PC-9 (cell line): Measurements from ENCODE around the gene STK39. TPM values are rescaled to one million over a fixed set of nuclear protein-coding genes. Genes with fewer than 3 reads are reported as not detected.
"Not testable (repeated sequence)": the region's sequence is repeated elsewhere in the genome, so short reads cannot be mapped to it uniquely, and the experiment has no call there.

Source experiments
- BruUV-seq: library from RNA; stranded (reverse); fragments of 400-500 nt; replicated peaks from 2 replicates; lab custom pipeline; 2021; lab: Mats Ljungman, UMichigan
- CTCF ChIA-PET: fragments of 300-600 bp; sonication (Branson Sonifier 250); formaldehyde crosslinking; loops from one replicate; lab custom pipeline; 2022; ENCODE audit warnings: antibody characterized with exemption; lab: Charles Lee
- POLR2A ChIA-PET: fragments of 300-600 bp; sonication (Branson Sonifier 250); formaldehyde crosslinking; loops from one replicate; lab custom pipeline; 2022; ENCODE audit warnings: antibody characterized with exemption; ENCODE audit not compliant: unreplicated experiment; lab: Charles Lee
- DNase-seq, 2 experiments: peaks; one replicate each; pipeline versions ENCODE4 v3.0.0 to v3.0.0-alpha.2; 2015 to 2022; ENCODE audit warnings: mixed read lengths in 1 of 2
- H2AFZ ChIP-seq: fragments of 200-600 bp; sonication (generic); 2 replicates; pipeline ENCODE4 v1.8.1; 2017; ENCODE audit warnings: antibody characterized with exemption
- H3F3A ChIP-seq: fragments of 200-600 bp; sonication (generic); 2 replicates; pipeline ENCODE4 v1.8.1; 2017; ENCODE audit warnings: antibody characterized with exemption, mild to moderate bottlenecking, low read depth; ENCODE audit not compliant: insufficient read depth
- H3K27ac ChIP-seq: fragments of 200-600 bp; sonication (generic); 2 replicates; pipeline ENCODE4 v1.6.1; 2016; ENCODE audit warnings: mixed run types
- H3K27me3 ChIP-seq: fragments of 200-600 bp; sonication (generic); 2 replicates; pipeline ENCODE4 v1.6.1; 2016; ENCODE audit warnings: low read depth, mixed run types; ENCODE audit not compliant: insufficient read depth
- H3K36me3 ChIP-seq: fragments of 200-600 bp; sonication (generic); 2 replicates; pipeline ENCODE4 v1.6.1; 2016; ENCODE audit warnings: low read depth, mixed run types
- H3K4me1 ChIP-seq: fragments of 200-600 bp; sonication (generic); replicated peaks from 2 replicates; pipeline ENCODE4 v1.6.1; 2016; ENCODE audit warnings: mixed run types; ENCODE audit not compliant: insufficient read depth
- H3K4me2 ChIP-seq: fragments of 200-600 bp; sonication (generic); 2 replicates; pipeline ENCODE4 v1.6.1; 2017; ENCODE audit warnings: mixed run types
- H3K4me3 ChIP-seq: fragments of 200-600 bp; sonication (generic); 2 replicates; pipeline ENCODE4 v1.6.1; 2016; ENCODE audit warnings: mixed run types
- H3K79me2 ChIP-seq: fragments of 200-600 bp; sonication (generic); 2 replicates; pipeline ENCODE4 v1.6.1; 2017; ENCODE audit warnings: low read depth, mixed run types
- H3K9me2 ChIP-seq: fragments of 200-600 bp; sonication (generic); 2 replicates; pipeline ENCODE4 v1.8.1; 2017; ENCODE audit warnings: mild to moderate bottlenecking; ENCODE audit not compliant: insufficient read depth
- H3K9me3 ChIP-seq: fragments of 200-600 bp; sonication (generic); 2 replicates; pipeline ENCODE4 v1.8.1; 2016; ENCODE audit warnings: low read depth; ENCODE audit not compliant: insufficient read depth
- H4K20me1 ChIP-seq: fragments of 200-600 bp; sonication (generic); 2 replicates; pipeline ENCODE4 v1.8.1; 2017; ENCODE audit not compliant: insufficient read depth
- CTCF ChIP-seq: fragments of 200-600 bp; sonication (generic); conservative IDR thresholded peaks from 2 replicates; pipeline ENCODE4 v1.6.1; 2017; ENCODE audit warnings: mixed run types, antibody characterized with exemption, mild to moderate bottlenecking, moderate library complexity
- EZH2 ChIP-seq: fragments of 200-600 bp; sonication (generic); IDR thresholded peaks from 2 replicates; pipeline ENCODE4 v1.8.0; 2017; ENCODE audit warnings: antibody characterized with exemption, low read depth
- intact Hi-C: fragments of 100-400 bp; cut with micrococcal nuclease; formaldehyde crosslinking; loops from one replicate; pipeline ENCODE4 v1.10.0; 2022; ENCODE audit not compliant: unreplicated experiment
- total RNA-seq: library from RNA; stranded (reverse); gene quantifications from 2 replicates; pipeline ENCODE4 v1.2.3, GENCODE V29; 2021

The STK39 gene
- total RNA-seq, 1 experiment from 2014 or later = 14.5 TPM

- no peaks in the 10 kb centered on the region for H4K20me1 ChIP-seq
- no peak for TF ChIP-seq CTCF
- H3K4me1 ChIP-seq = peaks cover 5% of the 10 kb centered on the region
- 0 out of 2 replicates have a peak, but pooled peaks cover 6% of the 10 kb centered on the region for H3K79me2 ChIP-seq
- no TSS peak for BruUV-seq
- intact Hi-C loops = no loop called here
- H3K36me3 ChIP-seq = no peaks in the 10 kb centered on the region
- no peak overlapping the region for H3K4me3 ChIP-seq
- ChIA-PET POLR2A (no interaction called here), CTCF (no interaction called here)
- no peaks in the 10 kb centered on the region; the same call in 1 of the 2 replicates for H3F3A ChIP-seq
- H3K27ac ChIP-seq = no peak overlapping the region
- no peaks in the 10 kb centered on the region for H3K27me3 ChIP-seq
- no peak overlapping the region for H2AFZ ChIP-seq
- no peaks in the 10 kb centered on the region for H3K9me3 ChIP-seq
- no peak for DNase-seq
- no peak overlapping the region for H3K4me2 ChIP-seq
- H3K9me2 ChIP-seq = no peaks in the 10 kb centered on the region
Measured at GRCh38 chr2:168130346-168130745, 117.0 kb downstream of the STK39 start.

- CTCF ChIA-PET = no interaction called here
- H3K4me3 ChIP-seq = no peak overlapping the region
- no peak overlapping the region for H2AFZ ChIP-seq
Measured at GRCh38 chr2:168127371-168127770, 120.0 kb downstream of the STK39 start.

GRCh38 chr2:168122210-168122609, 125.2 kb downstream of the STK39 start:
- BruUV-seq, H3K79me2 ChIP-seq, CTCF ChIA-PET, H4K20me1 ChIP-seq, H3K4me1 ChIP-seq, H3K4me2 ChIP-seq, H3K9me2 ChIP-seq, POLR2A ChIA-PET, H3K36me3 ChIP-seq, H3K4me3 ChIP-seq, H3K27me3 ChIP-seq, H3F3A ChIP-seq, H3K9me3 ChIP-seq, intact Hi-C loops, H2AFZ ChIP-seq, DNase-seq, H3K27ac ChIP-seq: not testable (repeated sequence)

More at GRCh38 chr2:168127371-168127770, 120.0 kb downstream of the STK39 start:
- no peak for DNase-seq
- BruUV-seq = no TSS peak
- no peaks in the 10 kb centered on the region for H3F3A ChIP-seq
- H3K9me3 ChIP-seq = no peaks in the 10 kb centered on the region
- no peaks in the 10 kb centered on the region for H4K20me1 ChIP-seq
- no peak for TF ChIP-seq EZH2
- no peak for TF ChIP-seq CTCF
- no peak overlapping the region for H3K27ac ChIP-seq
- H3K4me2 ChIP-seq = no peak overlapping the region
- H3K79me2 ChIP-seq = no peaks in the 10 kb centered on the region
- POLR2A ChIA-PET = no interaction called here
- intact Hi-C loops = no loop called here
- H3K36me3 ChIP-seq = no peaks in the 10 kb centered on the region; the same call in 1 of the 2 replicates
- no peaks in the 10 kb centered on the region for H3K9me2 ChIP-seq
- H3K27me3 ChIP-seq = no peaks in the 10 kb centered on the region
- H3K4me1 ChIP-seq = no peaks in the 10 kb centered on the region

- TF ChIP-seq CTCF = no peak
- TF ChIP-seq EZH2 = no peak
- Histone ChIP-seq H4K20me1 (no peaks in the 10 kb centered on the region), H3K4me3 (no peak overlapping the region), H3K4me1 (no peaks in the 10 kb centered on the region), H3K4me2 (no peak overlapping the region), H3K9me2 (no peaks in the 10 kb centered on the region), H3F3A (0 out of 2 replicates have a peak, but pooled peaks cover 6% of the 10 kb centered on the region), H3K79me2 (no peaks in the 10 kb centered on the region), H3K36me3 (no peaks in the 10 kb centered on the region; the same call in 1 of the 2 replicates), H3K9me3 (no peaks in the 10 kb centered on the region), H3K27ac (no peak overlapping the region), H2AFZ (no peak overlapping the region), H3K27me3 (no peaks in the 10 kb centered on the region)
- intact Hi-C loops = no loop called here
- DNase-seq = no peak
- BruUV-seq = no TSS peak
- POLR2A ChIA-PET = no interaction called here
- CTCF ChIA-PET = interaction anchor here (0.7 kb wide), 1 partner anchor 216 kb away, joined by 5 read pairs; no protein-coding TSS in a partner anchor
Measured at GRCh38 chr2:168120730-168121129, 126.7 kb downstream of the STK39 start.
